Hypothalamus (tissue), 51 donors: Measurements from ENCODE around the gene MAP3K2.
A peak's percentile ranks its signal among the peaks of the same experiment; 100 is the strongest.
"Not testable (repeated sequence)": the region's sequence is repeated elsewhere in the genome, so short reads cannot be mapped to it uniquely, and the experiment has no call there.

ENCODE experiments used
- DNase-seq, 51 donors: peaks; one replicate each; lab custom pipeline; 2025; lab: John Stamatoyannopoulos, UW

MAP3K2 gene

DNA sequence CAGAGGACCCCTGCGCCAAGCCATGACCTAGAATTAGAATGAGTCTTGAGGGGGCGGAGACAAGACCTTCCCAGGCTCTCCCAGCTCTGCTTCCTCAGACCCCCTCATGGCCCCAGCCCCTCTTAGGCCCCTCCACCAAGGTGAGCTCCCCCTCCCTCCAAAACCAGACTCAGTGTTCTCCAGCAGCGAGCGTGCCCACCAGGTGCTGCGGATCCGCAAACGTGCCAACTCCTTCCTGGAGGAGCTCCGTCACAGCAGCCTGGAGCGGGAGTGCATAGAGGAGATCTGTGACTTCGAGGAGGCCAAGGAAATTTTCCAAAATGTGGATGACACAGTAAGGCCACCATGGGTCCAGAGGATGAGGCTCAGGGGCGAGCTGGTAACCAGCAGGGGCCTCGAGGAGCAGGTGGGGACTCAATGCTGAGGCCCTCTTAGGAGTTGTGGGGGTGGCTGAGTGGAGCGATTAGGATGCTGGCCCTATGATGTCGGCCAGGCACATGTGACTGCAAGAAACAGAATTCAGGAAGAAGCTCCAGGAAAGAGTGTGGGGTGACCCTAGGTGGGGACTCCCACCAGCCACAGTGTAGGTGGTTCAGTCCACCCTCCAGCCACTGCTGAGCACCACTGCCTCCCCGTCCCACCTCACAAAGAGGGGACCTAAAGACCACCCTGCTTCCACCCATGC lies 33.5 kb upstream of the MAP3K2 start:
- DNase-seq, result no peak

DNA sequence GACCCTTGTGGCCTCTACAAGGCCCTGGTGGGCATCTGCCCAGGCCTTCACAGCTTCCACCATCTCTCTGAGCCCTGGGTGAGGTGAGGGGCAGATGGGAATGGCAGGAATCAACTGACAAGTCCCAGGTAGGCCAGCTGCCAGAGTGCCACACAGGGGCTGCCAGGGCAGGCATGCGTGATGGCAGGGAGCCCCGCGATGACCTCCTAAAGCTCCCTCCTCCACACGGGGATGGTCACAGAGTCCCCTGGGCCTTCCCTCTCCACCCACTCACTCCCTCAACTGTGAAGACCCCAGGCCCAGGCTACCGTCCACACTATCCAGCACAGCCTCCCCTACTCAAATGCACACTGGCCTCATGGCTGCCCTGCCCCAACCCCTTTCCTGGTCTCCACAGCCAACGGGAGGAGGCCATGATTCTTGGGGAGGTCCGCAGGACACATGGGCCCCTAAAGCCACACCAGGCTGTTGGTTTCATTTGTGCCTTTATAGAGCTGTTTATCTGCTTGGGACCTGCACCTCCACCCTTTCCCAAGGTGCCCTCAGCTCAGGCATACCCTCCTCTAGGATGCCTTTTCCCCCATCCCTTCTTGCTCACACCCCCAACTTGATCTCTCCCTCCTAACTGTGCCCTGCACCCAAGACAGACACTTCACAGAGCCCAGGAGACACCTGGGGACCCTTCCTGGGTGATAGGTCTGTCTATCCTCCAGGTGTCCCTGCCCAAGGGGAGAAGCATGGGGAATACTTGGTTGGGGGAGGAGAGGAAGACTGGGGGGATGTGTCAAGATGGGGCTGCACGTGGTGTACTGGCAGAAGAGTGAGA lies 32.5 kb upstream of the MAP3K2 start:
- DNase-seq, result no peak

DNA sequence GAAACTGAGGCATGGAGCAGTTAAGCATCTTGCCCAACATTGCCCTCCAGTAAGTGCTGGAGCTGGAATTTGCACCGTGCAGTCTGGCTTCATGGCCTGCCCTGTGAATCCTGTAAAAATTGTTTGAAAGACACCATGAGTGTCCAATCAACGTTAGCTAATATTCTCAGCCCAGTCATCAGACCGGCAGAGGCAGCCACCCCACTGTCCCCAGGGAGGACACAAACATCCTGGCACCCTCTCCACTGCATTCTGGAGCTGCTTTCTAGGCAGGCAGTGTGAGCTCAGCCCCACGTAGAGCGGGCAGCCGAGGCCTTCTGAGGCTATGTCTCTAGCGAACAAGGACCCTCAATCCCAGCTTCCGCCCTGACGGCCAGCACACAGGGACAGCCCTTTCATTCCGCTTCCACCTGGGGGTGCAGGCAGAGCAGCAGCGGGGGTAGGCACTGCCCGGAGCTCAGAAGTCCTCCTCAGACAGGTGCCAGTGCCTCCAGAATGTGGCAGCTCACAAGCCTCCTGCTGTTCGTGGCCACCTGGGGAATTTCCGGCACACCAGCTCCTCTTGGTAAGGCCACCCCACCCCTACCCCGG lies 31.8 kb upstream of the MAP3K2 start:
- DNase-seq, result no peak

DNA sequence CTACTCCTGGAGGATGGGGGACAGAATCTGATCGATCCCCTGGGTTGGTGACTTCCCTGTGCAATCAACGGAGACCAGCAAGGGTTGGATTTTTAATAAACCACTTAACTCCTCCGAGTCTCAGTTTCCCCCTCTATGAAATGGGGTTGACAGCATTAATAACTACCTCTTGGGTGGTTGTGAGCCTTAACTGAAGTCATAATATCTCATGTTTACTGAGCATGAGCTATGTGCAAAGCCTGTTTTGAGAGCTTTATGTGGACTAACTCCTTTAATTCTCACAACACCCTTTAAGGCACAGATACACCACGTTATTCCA lies 31.3 kb upstream of the MAP3K2 start:
- no peak for DNase-seq

DNA sequence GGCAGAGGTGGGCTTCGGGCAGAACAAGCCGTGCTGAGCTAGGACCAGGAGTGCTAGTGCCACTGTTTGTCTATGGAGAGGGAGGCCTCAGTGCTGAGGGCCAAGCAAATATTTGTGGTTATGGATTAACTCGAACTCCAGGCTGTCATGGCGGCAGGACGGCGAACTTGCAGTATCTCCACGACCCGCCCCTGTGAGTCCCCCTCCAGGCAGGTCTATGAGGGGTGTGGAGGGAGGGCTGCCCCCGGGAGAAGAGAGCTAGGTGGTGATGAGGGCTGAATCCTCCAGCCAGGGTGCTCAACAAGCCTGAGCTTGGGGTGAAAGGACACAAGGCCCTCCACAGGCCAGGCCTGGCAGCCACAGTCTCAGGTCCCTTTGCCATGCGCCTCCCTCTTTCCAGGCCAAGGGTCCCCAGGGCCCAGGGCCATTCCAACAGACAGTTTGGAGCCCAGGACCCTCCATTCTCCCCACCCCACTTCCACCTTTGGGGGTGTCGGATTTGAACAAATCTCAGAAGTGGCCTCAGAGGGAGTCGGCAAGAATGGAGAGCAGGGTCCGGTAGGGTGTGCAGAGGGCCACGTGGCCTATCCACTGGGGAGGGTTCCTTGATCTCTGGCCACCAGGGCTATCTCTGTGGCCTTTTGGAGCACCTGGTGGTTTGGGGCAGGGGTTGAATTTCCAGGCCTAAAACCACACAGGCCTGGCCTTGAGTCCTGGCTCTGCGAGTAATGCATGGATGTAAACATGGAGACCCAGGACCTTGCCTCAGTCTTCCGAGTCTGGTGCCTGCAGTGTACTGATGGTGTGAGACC lies 30.7 kb upstream of the MAP3K2 start, which contains the start of gene PROC:
PROC (plus strand) TSS at position 128 of the 812 bp plus-strand sequence. CDS start 1,516 bp downstream, outside the sequence.
- no peak for DNase-seq

DNA sequence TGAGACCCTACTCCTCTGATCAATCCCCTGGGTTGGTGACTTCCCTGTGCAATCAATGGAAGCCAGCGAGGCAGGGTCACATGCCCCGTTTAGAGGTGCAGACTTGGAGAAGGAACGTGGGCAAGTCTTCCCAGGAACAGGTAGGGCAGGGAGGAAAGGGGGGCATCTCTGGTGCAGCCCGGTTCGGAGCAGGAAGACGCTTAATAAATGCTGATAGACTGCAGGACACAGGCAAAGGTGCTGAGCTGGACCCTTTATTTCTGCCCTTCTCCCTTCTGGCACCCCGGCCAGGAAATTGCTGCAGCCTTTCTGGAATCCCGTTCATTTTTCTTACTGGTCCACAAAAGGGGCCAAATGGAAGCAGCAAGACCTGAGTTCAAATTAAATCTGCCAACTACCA lies 29.6 kb upstream of the MAP3K2 start:
- DNase-seq, result no peak

DNA sequence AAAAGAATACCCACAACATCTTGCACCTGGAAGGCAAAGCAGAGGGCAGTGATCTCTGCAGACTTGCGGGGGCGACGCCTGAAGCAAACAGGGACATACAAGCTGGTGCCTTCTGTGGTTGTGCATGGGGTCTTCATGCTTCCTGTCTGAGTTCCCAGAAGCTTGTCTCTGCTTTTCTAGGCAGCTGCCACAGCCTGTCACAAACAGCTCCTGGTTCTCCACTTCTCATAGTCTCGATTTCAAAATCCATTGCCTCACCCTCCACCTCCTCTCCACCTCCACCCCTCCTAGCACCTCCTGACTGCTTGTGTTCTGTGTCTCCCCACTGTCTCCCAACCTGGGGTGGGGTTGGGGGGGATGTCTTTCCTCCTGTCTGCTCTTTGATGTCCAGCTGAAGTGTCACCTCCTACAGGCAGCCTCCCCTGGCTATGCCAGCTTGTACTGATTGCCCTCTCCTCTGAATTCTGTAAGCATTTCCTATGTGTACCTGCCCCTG lies 28.8 kb upstream of the MAP3K2 start:
- no peak for DNase-seq

DNA sequence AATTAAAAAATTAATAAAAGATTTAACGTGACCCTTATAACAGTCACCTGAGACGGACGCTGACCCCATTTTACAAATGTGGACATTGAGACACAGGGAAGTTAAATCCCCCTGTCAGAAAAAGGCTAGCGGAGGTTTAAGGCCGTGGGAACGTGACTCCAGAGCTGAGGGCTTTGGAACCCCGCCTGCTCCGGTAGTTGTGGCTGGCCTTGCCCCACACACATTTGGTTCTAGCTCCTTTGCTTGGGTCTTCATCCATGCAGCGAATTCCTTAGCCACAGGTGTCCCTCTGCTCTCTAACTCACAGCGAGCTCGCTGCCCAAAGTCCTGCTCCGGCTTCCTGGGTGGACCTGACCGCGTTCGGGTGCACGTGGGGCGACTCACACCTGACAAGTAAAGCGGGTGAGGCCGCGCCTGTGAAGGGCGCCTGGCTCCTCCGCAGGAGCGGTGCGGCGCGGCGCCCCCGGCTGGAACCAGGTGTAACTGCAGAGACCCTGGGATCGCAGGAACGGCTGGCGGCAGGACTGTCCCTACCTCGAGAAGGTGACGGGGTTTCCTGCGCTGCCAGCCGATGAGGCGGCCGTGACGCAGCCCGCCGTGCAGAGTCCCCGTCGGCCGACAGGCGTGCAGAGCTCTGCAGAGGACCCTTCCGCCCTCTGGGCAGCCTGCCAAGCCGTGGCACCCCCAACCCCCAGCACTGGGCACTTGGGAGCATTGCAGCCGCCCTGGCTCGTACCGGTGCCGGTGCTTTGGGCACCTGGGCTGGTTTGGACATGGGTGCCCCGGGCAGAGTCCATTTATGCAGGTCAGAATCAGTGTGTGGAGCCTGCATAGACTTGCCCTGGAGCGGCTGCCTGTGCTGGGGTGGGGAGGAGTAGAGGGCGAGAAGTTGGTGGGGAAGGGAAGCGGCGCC lies 28.1 kb upstream of the MAP3K2 start:
- peak in 24 of 51 donors; percentile 11 to 59 (median 30) for DNase-seq

DNA sequence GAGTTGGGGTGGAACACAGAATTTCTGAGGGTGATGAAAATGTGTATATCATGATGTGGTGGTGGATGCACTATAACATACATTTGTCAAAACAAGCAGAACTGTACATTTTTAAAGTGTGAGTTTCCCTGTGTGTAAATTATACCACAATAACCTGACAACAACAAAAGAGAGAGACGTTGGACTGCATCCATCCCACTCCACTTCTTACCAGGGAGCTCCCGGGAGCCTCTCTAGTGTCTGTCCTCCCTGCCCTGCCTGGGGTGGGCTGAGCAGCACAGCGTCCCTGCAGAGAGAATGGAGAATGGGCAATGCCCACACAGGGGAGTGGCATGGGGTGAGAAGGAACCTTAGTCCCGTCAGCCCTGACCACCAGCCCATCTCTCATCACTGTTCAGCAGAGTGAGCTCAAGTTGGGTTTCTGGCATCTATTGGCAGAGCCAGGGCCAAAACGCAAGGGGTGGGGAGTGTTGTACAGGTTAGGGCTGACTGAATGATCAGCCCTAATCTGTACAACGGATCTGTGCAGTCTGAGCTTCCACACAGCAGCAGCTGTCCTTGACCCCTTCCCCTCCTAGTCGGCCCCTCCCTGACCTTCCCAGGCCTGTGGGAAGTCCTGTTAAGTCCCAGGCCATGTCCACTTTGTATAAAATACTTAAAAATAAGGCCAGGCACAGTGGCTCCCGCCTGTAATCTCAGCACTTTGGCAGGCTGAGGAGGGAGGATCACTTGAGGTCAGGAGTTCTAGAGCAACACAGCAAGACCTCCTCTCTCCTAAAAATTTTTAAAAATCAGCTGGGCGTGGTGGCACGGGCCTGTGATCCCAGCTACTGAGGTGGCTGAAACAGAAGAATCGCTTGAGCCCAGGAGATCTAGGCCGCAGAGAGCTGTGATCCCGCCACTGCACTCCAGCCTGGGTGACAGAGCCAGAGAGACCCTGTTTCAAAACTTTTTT lies 27.1 kb upstream of the MAP3K2 start:
- no peak for DNase-seq

DNA sequence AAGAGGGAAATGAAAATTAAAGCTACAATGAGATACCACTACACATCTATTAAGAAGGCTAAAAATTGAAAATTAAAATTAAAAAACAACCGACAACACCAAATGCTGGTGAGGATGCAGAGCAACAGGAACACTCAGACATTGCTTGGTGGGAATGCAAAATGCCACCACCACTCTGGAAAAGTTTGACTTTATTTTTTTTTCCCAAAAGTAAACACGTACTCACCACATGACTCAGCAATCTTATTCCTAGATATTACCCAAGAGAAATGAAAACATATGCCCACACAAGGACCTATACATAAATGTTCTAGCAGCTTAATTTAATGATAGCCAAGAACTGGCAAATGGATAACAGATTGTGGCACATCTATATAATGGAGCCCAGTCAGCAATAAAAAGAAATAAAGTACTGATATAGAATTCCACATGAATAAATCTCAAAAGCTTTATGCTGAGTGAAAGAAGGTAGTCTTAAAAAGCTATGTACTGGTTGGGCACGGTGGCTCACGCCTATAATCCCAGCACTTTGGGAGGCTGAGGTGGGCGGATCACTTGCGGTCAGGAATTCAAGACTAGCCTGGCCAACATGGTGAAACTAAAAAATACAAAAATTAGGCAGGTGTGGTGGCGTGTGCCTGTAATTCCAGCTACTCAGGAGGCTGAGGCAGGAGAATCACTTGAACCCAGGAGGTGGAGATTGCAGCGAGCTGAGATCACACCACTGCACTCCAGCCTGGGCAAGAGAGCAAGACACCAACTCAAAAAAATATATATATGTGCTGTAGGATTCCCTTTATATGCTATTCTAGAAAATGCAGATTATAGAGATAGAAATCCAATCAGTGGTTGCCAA lies 26.2 kb upstream of the MAP3K2 start:
- DNase-seq, result no peak

DNA sequence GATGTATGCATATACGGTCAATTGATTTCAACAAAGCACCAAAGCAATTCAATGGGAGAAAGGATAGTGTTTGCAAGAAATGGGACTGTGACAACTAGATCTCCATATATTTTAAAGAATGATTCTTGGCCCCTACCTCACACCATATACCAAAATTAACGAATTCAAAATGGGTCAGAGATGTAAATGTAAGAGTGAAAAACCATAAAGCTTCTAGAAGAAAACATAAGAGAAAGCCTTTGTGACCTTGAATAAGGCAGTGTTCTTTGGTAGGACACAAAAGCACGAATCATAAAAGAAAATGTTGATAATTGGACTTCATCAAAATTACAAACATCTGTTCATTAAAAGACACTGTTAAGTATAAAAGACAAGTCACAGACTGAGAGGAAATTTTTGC lies 25.4 kb upstream of the MAP3K2 start:
- DNase-seq, result no peak

DNA sequence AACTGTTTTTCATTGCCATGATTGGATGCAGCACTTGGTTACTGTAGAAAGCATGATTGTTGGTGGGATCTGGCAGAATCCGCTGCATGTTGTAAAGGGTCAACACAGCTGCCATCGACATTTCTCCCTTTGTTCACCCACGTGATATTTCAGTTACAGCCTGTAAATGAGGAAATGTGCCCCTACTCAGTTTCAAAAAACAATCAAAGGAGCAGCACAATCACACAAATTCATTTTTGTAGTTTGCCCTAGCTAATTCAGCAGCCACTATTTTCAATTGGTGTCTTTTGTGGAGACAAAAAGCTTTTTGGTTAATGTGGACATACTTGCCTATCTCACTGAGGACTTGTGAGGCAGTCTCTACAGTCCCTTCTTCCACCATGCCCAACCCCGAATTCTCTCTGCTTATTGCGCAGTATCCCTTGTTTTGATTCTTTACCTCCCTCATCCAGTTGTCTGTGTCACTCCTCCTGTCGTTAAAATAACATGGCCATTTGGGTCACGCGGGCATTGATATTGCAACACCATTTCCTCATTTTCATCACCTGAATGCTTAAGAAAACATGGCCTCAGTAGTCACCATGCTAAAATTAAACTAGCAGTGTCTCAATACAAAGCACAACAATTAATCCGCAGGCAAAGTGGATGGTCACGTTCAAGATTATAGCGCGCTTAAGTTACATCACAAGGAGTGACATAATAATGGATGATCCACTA lies 24.0 kb upstream of the MAP3K2 start:
- DNase-seq, result peak in 1 of 51 donors; percentile 23

DNA sequence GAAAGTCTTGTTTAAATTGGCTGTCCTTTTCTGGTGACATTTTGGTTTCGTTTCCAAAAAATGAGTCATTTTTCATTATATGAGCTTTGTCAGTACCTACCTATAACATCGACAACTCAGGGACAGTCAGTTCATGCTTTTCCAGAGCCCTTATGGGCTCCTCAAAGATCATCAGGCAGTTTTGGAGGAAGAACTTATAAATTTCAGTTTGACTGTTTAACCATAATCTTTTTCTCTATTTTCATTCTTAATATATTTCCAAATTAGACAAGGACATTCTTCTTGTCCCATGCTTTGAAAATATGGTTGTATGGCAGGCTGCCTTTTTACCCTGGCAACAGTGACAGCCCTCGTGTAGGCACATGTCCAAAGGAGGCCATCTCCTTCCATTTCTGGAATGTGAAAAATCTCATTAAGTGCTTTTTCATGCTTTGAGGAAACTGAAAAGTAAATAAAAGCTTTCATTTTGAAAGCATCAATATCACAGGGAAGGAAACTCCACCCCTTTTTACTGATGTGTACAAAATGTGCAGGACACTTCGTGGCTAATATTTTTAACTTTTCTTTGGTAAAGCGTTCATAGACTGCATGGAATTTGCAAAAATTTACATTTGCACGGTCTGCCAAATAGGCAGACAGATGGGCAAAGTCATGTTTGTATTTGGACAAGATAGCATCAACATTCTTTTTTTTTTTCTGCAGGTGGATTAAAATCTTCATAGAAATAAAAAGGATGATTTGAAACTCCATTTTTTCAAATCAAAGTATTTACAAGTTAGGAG lies 23.3 kb upstream of the MAP3K2 start:
- peak in 1 of 51 donors; percentile 9 for DNase-seq

DNA sequence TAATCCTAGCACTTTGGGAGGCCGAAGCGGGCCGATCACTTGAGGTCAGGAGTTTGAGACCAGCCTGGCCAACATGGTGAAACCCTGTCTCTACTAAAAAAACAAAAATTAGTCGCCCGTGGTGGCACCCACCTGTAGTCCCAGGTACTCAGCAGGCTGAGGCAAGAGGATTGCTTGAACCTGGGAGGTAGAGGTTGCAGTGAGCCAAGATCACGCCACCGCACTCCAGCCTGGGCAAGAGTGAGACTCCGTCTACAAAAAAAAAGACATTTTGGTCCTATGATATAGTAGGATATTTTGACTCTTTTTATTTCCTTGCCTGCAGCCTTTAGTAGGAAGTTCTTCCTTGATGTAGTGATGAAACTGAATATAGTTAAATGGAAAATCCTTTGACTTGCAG lies 21.9 kb upstream of the MAP3K2 start:
- not testable (repeated sequence) for DNase-seq

DNA sequence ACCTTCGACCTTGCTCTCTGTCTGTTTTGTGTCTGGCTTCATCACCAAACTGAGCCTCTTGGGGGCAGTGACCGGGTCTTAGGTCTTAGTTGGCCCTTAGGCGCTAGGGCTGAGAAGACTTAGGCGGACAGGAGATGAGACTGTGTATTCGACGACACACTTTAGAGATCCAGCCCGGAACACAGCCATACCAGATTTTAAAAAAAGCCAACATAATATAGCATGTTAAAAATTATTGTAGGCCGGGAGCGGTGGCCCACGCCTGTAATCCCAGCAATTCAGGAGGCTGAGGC lies 21.0 kb upstream of the MAP3K2 start:
- no peak for DNase-seq
